GM12878 (cell line): Measurements from ENCODE around the gene AGBL4.

Experiments
- CTCF ChIP-seq, 3 experiments: IDR thresholded peaks in 2 of 3; conservative IDR thresholded peaks in 1 of 3; 2 replicates each; pipeline ENCODE4 v1.5.1; 2011; ENCODE audit warnings: low read depth in 3 of 3, low read length in 3 of 3, mild to moderate bottlenecking in 3 of 3, control low read depth in 2 of 3, moderate library complexity in 2 of 3, inconsistent platforms in 1 of 3, mixed read lengths in 1 of 3; ENCODE audit not compliant: control insufficient read depth in 2 of 3, insufficient read depth in 1 of 3; ENCODE audit errors: extremely low read depth in 1 of 3
- EP300 ChIP-seq, 2 experiments: fragments of 150-350 bp in 1 of 2; IDR thresholded peaks; 2 replicates each; pipeline ENCODE4 v1.6.1; 2011 to 2012; ENCODE audit warnings: low read depth in 2 of 2, low read length in 2 of 2, borderline replicate concordance in 1 of 2, improper control_type of control experiment in 1 of 2, inconsistent platforms in 1 of 2; ENCODE audit not compliant: control insufficient read depth in 1 of 2
- POLR2A ChIP-seq: IDR thresholded peaks from 2 replicates; pipeline ENCODE4 v1.6.1; 2011; ENCODE audit warnings: low read depth, mild to moderate bottlenecking, low read length
- SPI1 ChIP-seq: IDR thresholded peaks from 2 replicates; pipeline ENCODE4 v1.6.1; 2011; ENCODE audit warnings: low read depth, mild to moderate bottlenecking, low read length, moderate library complexity, borderline replicate concordance; ENCODE audit not compliant: insufficient read depth
- USF2 ChIP-seq: IDR thresholded peaks from 2 replicates; pipeline ENCODE4 v1.6.1; 2011; ENCODE audit warnings: low read depth, low read length, improper control_type of control experiment, borderline replicate concordance
- YY1 ChIP-seq: IDR thresholded peaks from 2 replicates; pipeline ENCODE4 v1.6.1; 2011; ENCODE audit warnings: low read depth, mild to moderate bottlenecking, low read length

GRCh38 chr1:48595613-48596012, 1428.1 kb downstream of the AGBL4 start:
- no peak for TF ChIP-seq POLR2A
- TF ChIP-seq EP300 (IDR thresholded peaks at IDR 0.05; ENCODE audit: borderline replicate concordance in 1 of 2, control insufficient read depth in 1 of 2, low read depth in 2 of 2, low read length in 2 of 2): no peak
- no peak for TF ChIP-seq SPI1
- no peak for TF ChIP-seq YY1
- TF ChIP-seq USF2: no peak
- TF ChIP-seq CTCF (IDR thresholded peaks at IDR 0.05 in 2 of 3, conservative IDR thresholded peaks at IDR 0.05 in 1 of 3; ENCODE audit: control insufficient read depth in 2 of 3, extremely low read depth in 1 of 3, insufficient read depth in 1 of 3, low read depth in 3 of 3, low read length in 3 of 3): no peak
